Measurements from ENCODE around the gene SLC30A10. TPM values are rescaled to one million over a fixed set of nuclear protein-coding genes. Genes with fewer than 3 reads are reported as not detected.

Gene SLC30A10
- total and polyA plus RNA-seq, 2 of the 13 experiments (the other 11 are each of a cell fraction or from before 2014, with no cell fraction given): 20.9 to 30.2 TPM

DNA sequence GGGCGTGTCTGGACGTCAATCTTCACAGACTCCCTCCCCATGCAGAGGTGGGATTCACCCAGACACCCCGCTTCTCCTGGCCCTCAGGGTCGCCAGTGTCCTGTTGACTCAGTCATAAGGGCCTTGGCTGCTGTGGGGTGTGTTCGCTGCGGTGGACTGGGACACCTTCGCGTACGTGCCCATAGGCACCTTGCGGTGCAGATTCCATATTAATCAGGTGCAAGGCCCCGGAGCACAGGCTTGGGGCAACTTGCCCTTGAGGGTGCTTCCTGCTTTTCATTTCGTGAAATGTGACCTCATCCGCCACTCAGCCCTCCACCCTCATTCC lies 398 bp upstream of the SLC30A10 start (continued):
- TF ChIP-seq ZNF556 (CRISPR knock-in tag; IDR thresholded peaks at IDR 0.05; ENCODE audit: borderline replicate concordance) (peak; percentile 69; the same call in 1 of the 2 replicates), ZNF12 (CRISPR knock-in tag; IDR thresholded peaks at IDR 0.05) (no peak), ZNF839 (CRISPR knock-in tag; IDR thresholded peaks at IDR 0.05; ENCODE audit: borderline replicate concordance) (no peak), ZBTB46 (CRISPR knock-in tag; IDR thresholded peaks at IDR 0.05; ENCODE audit: borderline replicate concordance) (no peak), MLLT10 (CRISPR knock-in tag; IDR thresholded peaks at IDR 0.05) (no peak), MIER3 (CRISPR knock-in tag; IDR thresholded peaks at IDR 0.05; ENCODE audit: borderline replicate concordance) (no peak), GATAD1 (CRISPR knock-in tag; IDR thresholded peaks at IDR 0.05) (no peak), ZNF333 (CRISPR knock-in tag; IDR thresholded peaks at IDR 0.05; ENCODE audit: borderline replicate concordance) (no peak), ZFP82 (CRISPR knock-in tag; IDR thresholded peaks at IDR 0.05; ENCODE audit: borderline replicate concordance) (0 out of 2 replicates have a peak, but pooled peaks have one; percentile 21), HDAC6 (IDR thresholded peaks at IDR 0.05; ENCODE audit: low read depth, low read length) (no peak), ZNF367 (CRISPR knock-in tag; IDR thresholded peaks at IDR 0.05; ENCODE audit: borderline replicate concordance) (no peak), POLR2AphosphoS2 (IDR thresholded peaks at IDR 0.05; ENCODE audit: low read depth, low read length) (no peak), RBAK (CRISPR knock-in tag; IDR thresholded peaks at IDR 0.05) (no peak), GATAD2A (CRISPR knock-in tag; IDR thresholded peaks at IDR 0.05) (peak; percentile 37), MAFK (conservative IDR thresholded peaks at IDR 0.05 in 1 of 2, IDR thresholded peaks at IDR 0.05 in 1 of 2; ENCODE audit: low read length in 2 of 2) (no peak), STAT6 (CRISPR knock-in tag; IDR thresholded peaks at IDR 0.05; ENCODE audit: borderline replicate concordance) (no peak; the same call in 1 of the 2 replicates), ZMYM3 (CRISPR knock-in tag; IDR thresholded peaks at IDR 0.05) (0 out of 2 replicates have a peak, but pooled peaks have one; percentile 25), ZNF761 (CRISPR knock-in tag; conservative IDR thresholded peaks at IDR 0.05) (0 out of 2 replicates have a peak, but pooled peaks have one; percentile 5), HNF4A (CRISPR knock-in tag; IDR thresholded peaks at IDR 0.05) (no peak)
- TF ChIP-seq, protein P1, sequence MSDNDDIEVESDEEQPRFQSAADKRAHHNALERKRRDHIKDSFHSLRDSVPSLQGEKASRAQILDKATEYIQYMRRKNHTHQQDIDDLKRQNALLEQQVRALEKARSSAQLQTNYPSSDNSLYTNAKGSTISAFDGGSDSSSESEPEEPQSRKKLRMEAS (IDR thresholded peaks at IDR 0.05): no peak; the same call in 1 of the 2 replicates
- TF ChIP-seq, protein P2, sequence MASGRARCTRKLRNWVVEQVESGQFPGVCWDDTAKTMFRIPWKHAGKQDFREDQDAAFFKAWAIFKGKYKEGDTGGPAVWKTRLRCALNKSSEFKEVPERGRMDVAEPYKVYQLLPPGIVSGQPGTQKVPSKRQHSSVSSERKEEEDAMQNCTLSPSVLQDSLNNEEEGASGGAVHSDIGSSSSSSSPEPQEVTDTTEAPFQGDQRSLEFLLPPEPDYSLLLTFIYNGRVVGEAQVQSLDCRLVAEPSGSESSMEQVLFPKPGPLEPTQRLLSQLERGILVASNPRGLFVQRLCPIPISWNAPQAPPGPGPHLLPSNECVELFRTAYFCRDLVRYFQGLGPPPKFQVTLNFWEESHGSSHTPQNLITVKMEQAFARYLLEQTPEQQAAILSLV (CRISPR knock-in tag; IDR thresholded peaks at IDR 0.05; ENCODE audit: borderline replicate concordance): 0 out of 2 replicates have a peak, but pooled peaks have one; percentile 12
- TF ChIP-seq, protein P3, sequence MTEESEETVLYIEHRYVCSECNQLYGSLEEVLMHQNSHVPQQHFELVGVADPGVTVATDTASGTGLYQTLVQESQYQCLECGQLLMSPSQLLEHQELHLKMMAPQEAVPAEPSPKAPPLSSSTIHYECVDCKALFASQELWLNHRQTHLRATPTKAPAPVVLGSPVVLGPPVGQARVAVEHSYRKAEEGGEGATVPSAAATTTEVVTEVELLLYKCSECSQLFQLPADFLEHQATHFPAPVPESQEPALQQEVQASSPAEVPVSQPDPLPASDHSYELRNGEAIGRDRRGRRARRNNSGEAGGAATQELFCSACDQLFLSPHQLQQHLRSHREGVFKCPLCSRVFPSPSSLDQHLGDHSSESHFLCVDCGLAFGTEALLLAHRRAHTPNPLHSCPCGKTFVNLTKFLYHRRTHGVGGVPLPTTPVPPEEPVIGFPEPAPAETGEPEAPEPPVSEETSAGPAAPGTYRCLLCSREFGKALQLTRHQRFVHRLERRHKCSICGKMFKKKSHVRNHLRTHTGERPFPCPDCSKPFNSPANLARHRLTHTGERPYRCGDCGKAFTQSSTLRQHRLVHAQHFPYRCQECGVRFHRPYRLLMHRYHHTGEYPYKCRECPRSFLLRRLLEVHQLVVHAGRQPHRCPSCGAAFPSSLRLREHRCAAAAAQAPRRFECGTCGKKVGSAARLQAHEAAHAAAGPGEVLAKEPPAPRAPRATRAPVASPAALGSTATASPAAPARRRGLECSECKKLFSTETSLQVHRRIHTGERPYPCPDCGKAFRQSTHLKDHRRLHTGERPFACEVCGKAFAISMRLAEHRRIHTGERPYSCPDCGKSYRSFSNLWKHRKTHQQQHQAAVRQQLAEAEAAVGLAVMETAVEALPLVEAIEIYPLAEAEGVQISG (CRISPR knock-in tag; IDR thresholded peaks at IDR 0.05): peak; percentile 12; the same call in 1 of the 2 replicates
- TF ChIP-seq, protein P4, sequence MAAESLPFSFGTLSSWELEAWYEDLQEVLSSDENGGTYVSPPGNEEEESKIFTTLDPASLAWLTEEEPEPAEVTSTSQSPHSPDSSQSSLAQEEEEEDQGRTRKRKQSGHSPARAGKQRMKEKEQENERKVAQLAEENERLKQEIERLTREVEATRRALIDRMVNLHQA (CRISPR knock-in tag; IDR thresholded peaks at IDR 0.05): no peak
